SK-N-SH (cell line): ENCODE data around the gene C11orf71.

ENCODE experiments used
- CTCF ChIP-seq: fragments of 200-600 bp; sonication (generic); IDR thresholded peaks from 2 replicates; pipeline ENCODE4 v1.6.1; 2017; ENCODE audit warnings: antibody characterized with exemption, mild to moderate bottlenecking, moderate library complexity
- EP300 ChIP-seq, 2 experiments: IDR thresholded peaks; 2 replicates each; pipeline versions ENCODE4 v1.4.0 to v1.6.1; 2012; ENCODE audit warnings: borderline replicate concordance in 1 of 2, low read depth in 1 of 2, low read length in 1 of 2
- FOXJ3 ChIP-seq: sonication (generic); formaldehyde crosslinking; IDR thresholded peaks from 2 replicates; pipeline ENCODE4 v1.5.1; 2020; ENCODE audit warnings: mild to moderate bottlenecking, missing genetic modification reagents
- GABPA ChIP-seq: IDR thresholded peaks from 2 replicates; pipeline ENCODE4 v1.4.0; 2012; ENCODE audit warnings: low read depth, mild to moderate bottlenecking
- IRF3 ChIP-seq: fragments of 150-350 bp; IDR thresholded peaks from 2 replicates; pipeline ENCODE4 v1.6.1; 2016; ENCODE audit warnings: mild to moderate bottlenecking, low read depth, low read length
- MAX ChIP-seq: IDR thresholded peaks from 2 replicates; pipeline ENCODE4 v1.4.0; 2012; ENCODE audit warnings: low read depth
- MEF2A ChIP-seq: IDR thresholded peaks from 2 replicates; pipeline ENCODE4 v1.4.0; 2012; ENCODE audit warnings: low read depth, borderline replicate concordance
- PBX3 ChIP-seq: IDR thresholded peaks from 2 replicates; pipeline ENCODE4; 2012
- POLR2AphosphoS5 ChIP-seq: IDR thresholded peaks from 2 replicates; pipeline ENCODE4 v1.6.1; 2012; ENCODE audit warnings: low read depth, low read length
- RAD21 ChIP-seq: IDR thresholded peaks from 2 replicates; pipeline ENCODE4 v1.6.1; 2012; ENCODE audit warnings: mild to moderate bottlenecking, low read length
- REST ChIP-seq: IDR thresholded peaks from 2 replicates; pipeline ENCODE4 v1.6.1; 2012; ENCODE audit warnings: mild to moderate bottlenecking, low read depth, low read length, moderate library complexity
- SIN3A ChIP-seq: IDR thresholded peaks from 2 replicates; pipeline ENCODE4 v1.6.1; 2012; ENCODE audit warnings: low read depth, mild to moderate bottlenecking, low read length, moderate library complexity, borderline replicate concordance
- SMC3 ChIP-seq: IDR thresholded peaks from 2 replicates; pipeline ENCODE4 v1.6.1; 2012; ENCODE audit warnings: low read depth, low read length, improper control_type of control experiment
- TAF1 ChIP-seq: IDR thresholded peaks from 2 replicates; pipeline ENCODE4 v1.6.1; 2012; ENCODE audit warnings: low read depth, mild to moderate bottlenecking, low read length, moderate library complexity, borderline replicate concordance

- TF ChIP-seq POLR2AphosphoS5 = no peak
- TF ChIP-seq SIN3A = no peak
- TF ChIP-seq EP300 (IDR thresholded peaks at IDR 0.05; ENCODE audit: borderline replicate concordance in 1 of 2, low read depth in 1 of 2, low read length in 1 of 2) = no peak
- TF ChIP-seq CTCF = no peak
- TF ChIP-seq TAF1 = no peak
- no peak for TF ChIP-seq MAX
- no peak for TF ChIP-seq GABPA
- TF ChIP-seq RAD21 = no peak
- TF ChIP-seq FOXJ3 (CRISPR knock-in tag) = no peak
- no peak for TF ChIP-seq REST
- TF ChIP-seq SMC3 = no peak
- TF ChIP-seq PBX3 = no peak
- TF ChIP-seq MEF2A = no peak
- no peak for TF ChIP-seq IRF3
These were observed 49.5 kb upstream of the C11orf71 start for GRCh38 chr11:114449845-114450244.
